DMS 273 treated with DMSO at 0.1 percent for 48 hours (cell line): ENCODE measurements around the gene SLC35E4.

ENCODE experiments used
- DNase-seq: peaks from one replicate; lab custom pipeline; 2025; lab: John Stamatoyannopoulos, UW

Gene SLC35E4

GRCh38 chr22:30691204-30691603, 55.6 kb downstream of the SLC35E4 start:
- no peak for DNase-seq

- peak; percentile 19 for DNase-seq
Measured at GRCh38 chr22:30694171-30694639, 58.6 kb downstream of the SLC35E4 start.

GRCh38 chr22:30694640-30695350, 59.2 kb downstream of the SLC35E4 start, which contains the start of gene OSBP2:
Gene OSBP2 (plus strand): TSS chr22:30694874. CDS start chr22:30694910, 36 bp downstream.
- DNase-seq: no peak

- DNase-seq: no peak
Measured at GRCh38 chr22:30695351-30695851, 59.8 kb downstream of the SLC35E4 start.

GRCh38 chr22:30695871-30696655, 60.5 kb downstream of the SLC35E4 start:
- no peak for DNase-seq
